Ureter (tissue), 1 donor: ENCODE results near the gene RPUSD1. TPM values are rescaled to one million over a fixed set of nuclear protein-coding genes. Genes with fewer than 3 reads are reported as not detected.

Experiments used
- DNase-seq: peaks from one replicate; pipeline ENCODE4 v3.0.0-alpha.2; 2020; ENCODE audit warnings: low spot score
- total RNA-seq: library from RNA; stranded (reverse); gene quantifications from one replicate; pipeline ENCODE4 v1.2.4, GENCODE V29; 2023
- donor health status: DM: yes; HTN: yes; CAD: no.

Gene RPUSD1
- total RNA-seq, 1 donor from 2014 or later = 18.7 TPM

- no peak for DNase-seq
These were observed 11.1 kb upstream of the RPUSD1 start for GRCh38 chr16:799111-799947.

- DNase-seq = no peak
These were observed 10.5 kb upstream of the RPUSD1 start for GRCh38 chr16:798666-799065.

GRCh38 chr16:797686-798085, 9.5 kb upstream of the RPUSD1 start:
- no peak for DNase-seq

GRCh38 chr16:797120-797420, 8.9 kb upstream of the RPUSD1 start:
- no peak for DNase-seq

GRCh38 chr16:796296-797119, 8.3 kb upstream of the RPUSD1 start:
- no peak for DNase-seq

- DNase-seq = no peak
These were observed 7.5 kb upstream of the RPUSD1 start for GRCh38 chr16:795580-796229.

- no peak for DNase-seq
These were observed 6.8 kb upstream of the RPUSD1 start for GRCh38 chr16:794853-795466.

GRCh38 chr16:794091-794822, 6.1 kb upstream of the RPUSD1 start:
- DNase-seq = no peak

GRCh38 chr16:793414-793813, 5.2 kb upstream of the RPUSD1 start:
- no peak for DNase-seq

- DNase-seq = no peak
These were observed 4.2 kb upstream of the RPUSD1 start for GRCh38 chr16:792221-792995.

- no peak for DNase-seq
These were observed 3.0 kb upstream of the RPUSD1 start for GRCh38 chr16:791131-791530.

- DNase-seq = no peak
These were observed 1.9 kb upstream of the RPUSD1 start for GRCh38 chr16:790086-790485.

GRCh38 chr16:789191-789850, 1.1 kb upstream of the RPUSD1 start:
- no peak for DNase-seq

- DNase-seq = peak; percentile 92
These were observed 382 bp upstream of the RPUSD1 start, which contains the start of gene CHTF18 for GRCh38 chr16:788399-789126. TSS of gene CHTF18 (plus strand) at chr16:788620. CDS start at chr16:788685, 65 bp downstream.

- DNase-seq = no peak
These were observed 737 bp downstream of the RPUSD1 start for GRCh38 chr16:787321-787966.

GRCh38 chr16:785563-786535, 2.3 kb downstream of the RPUSD1 start:
- peak; percentile 61 for DNase-seq

GRCh38 chr16:784431-784830, 3.8 kb downstream of the RPUSD1 start:
- DNase-seq = no peak
